GM23338 (cell line): ENCODE measurements around the gene POLR3K. TPM values are rescaled to one million over a fixed set of nuclear protein-coding genes. Genes with fewer than 3 reads are reported as not detected.

Source experiments
- ATAC-seq: fragments of 200-7000 bp; cut with Tn5 transposase; 3 replicates; pipeline ENCODE4 v1.9.1; 2020
- DNase-seq: peaks from one replicate; pipeline ENCODE4 v3.0.0-alpha.2; 2015; ENCODE audit warnings: low spot score
- H2AFZ ChIP-seq: fragments of 200-600 bp; sonication (generic); 2 replicates; pipeline ENCODE4 v1.8.0; 2016; ENCODE audit warnings: antibody characterized with exemption, mild to moderate bottlenecking, moderate library complexity
- H3F3A ChIP-seq: fragments of 200-600 bp; sonication (generic); replicated peaks from 2 replicates; pipeline ENCODE4 v1.8.0; 2017; ENCODE audit warnings: antibody characterized with exemption, mixed run types, low read depth
- H3K27ac ChIP-seq: fragments of 200-600 bp; sonication (generic); 2 replicates; pipeline ENCODE4 v1.6.1; 2016; ENCODE audit warnings: low read depth
- H3K27me3 ChIP-seq: fragments of 200-600 bp; sonication (generic); 2 replicates; pipeline ENCODE4 v1.8.0; 2016; ENCODE audit warnings: mild to moderate bottlenecking, mixed run types, moderate library complexity; ENCODE audit not compliant: insufficient read depth
- H3K36me3 ChIP-seq: fragments of 200-600 bp; sonication (generic); 2 replicates; pipeline ENCODE4 v1.8.0; 2016; ENCODE audit warnings: mild to moderate bottlenecking; ENCODE audit not compliant: insufficient read depth
- H3K4me1 ChIP-seq: fragments of 200-600 bp; sonication (generic); 2 replicates; pipeline ENCODE4 v1.8.0; 2016; ENCODE audit warnings: mild to moderate bottlenecking, moderate library complexity; ENCODE audit not compliant: insufficient read depth
- H3K4me2 ChIP-seq: fragments of 200-600 bp; sonication (generic); 2 replicates; pipeline ENCODE4 v1.7.1; 2017; ENCODE audit warnings: mixed run types
- H3K4me3 ChIP-seq: fragments of 200-600 bp; sonication (generic); 2 replicates; pipeline ENCODE4 v1.6.1; 2016; ENCODE audit warnings: mixed run types
- H3K79me2 ChIP-seq: fragments of 200-600 bp; sonication (generic); replicated peaks from 2 replicates; pipeline ENCODE4 v1.8.0; 2017; ENCODE audit warnings: mild to moderate bottlenecking; ENCODE audit not compliant: insufficient read depth
- H3K9me2 ChIP-seq: fragments of 200-600 bp; sonication (generic); 2 replicates; pipeline ENCODE4 v1.8.0; 2017; ENCODE audit not compliant: insufficient read depth
- H4K20me1 ChIP-seq: fragments of 200-600 bp; sonication (generic); replicated peaks from 2 replicates; pipeline ENCODE4 v1.8.0; 2017; ENCODE audit warnings: mild to moderate bottlenecking; ENCODE audit not compliant: insufficient read depth
- H3K27ac Mint-ChIP-seq: 2 replicates; pipeline ENCODE4 v1.8.0; 2020; ENCODE audit warnings: inconsistent platforms, mild to moderate bottlenecking, moderate library complexity, mixed read lengths
- H3K27me3 Mint-ChIP-seq: 3 replicates; pipeline ENCODE4 v1.8.0; 2022; ENCODE audit warnings: low read depth, mild to moderate bottlenecking, moderate library complexity, mixed read lengths, inconsistent platforms; ENCODE audit not compliant: insufficient read depth, poor library complexity
- H3K36me3 Mint-ChIP-seq: 3 replicates; pipeline ENCODE4 v1.8.0; 2021; ENCODE audit warnings: low read depth, mild to moderate bottlenecking, inconsistent platforms, moderate library complexity, mixed read lengths
- H3K4me1 Mint-ChIP-seq: 3 replicates; pipeline ENCODE4 v1.8.0; 2020; ENCODE audit warnings: mild to moderate bottlenecking, inconsistent platforms, mixed read lengths
- H3K4me3 Mint-ChIP-seq: 3 replicates; pipeline ENCODE4 v1.8.0; 2021; ENCODE audit warnings: moderate library complexity, mild to moderate bottlenecking, inconsistent platforms, mixed read lengths
- H3K9me3 Mint-ChIP-seq: 3 replicates; pipeline ENCODE4 v1.8.0; 2020; ENCODE audit warnings: moderate library complexity, mild to moderate bottlenecking, inconsistent platforms, mixed read lengths
- CREB1 ChIP-seq: fragments of 250-450 bp; sonication (Bioruptor Pico); IDR thresholded peaks from 2 replicates; pipeline ENCODE4 v1.5.0; 2020; ENCODE audit warnings: low read depth, mild to moderate bottlenecking, moderate library complexity
- CTCF ChIP-seq, 2 experiments: fragments of 200-600 bp in 1 of 2; sonication (generic) in 1 of 2; conservative IDR thresholded peaks; 2 replicates each; pipeline versions ENCODE4 v1.5.1 to v1.6.1; 2016 to 2017; ENCODE audit warnings: antibody characterized with exemption in 2 of 2, low read depth in 2 of 2, mild to moderate bottlenecking in 2 of 2, moderate library complexity in 1 of 2
- JUNB ChIP-seq: IDR thresholded peaks from one replicate; pipeline ENCODE4 v1.6.1; 2016; ENCODE audit warnings: antibody characterized with exemption; ENCODE audit not compliant: unreplicated experiment
- NANOG ChIP-seq: IDR thresholded peaks from 2 replicates; pipeline ENCODE4 v1.6.1; 2016; ENCODE audit warnings: antibody characterized with exemption, borderline replicate concordance
- POLR2AphosphoS5 ChIP-seq: IDR thresholded peaks from 2 replicates; pipeline ENCODE4 v1.6.1; 2016; ENCODE audit warnings: antibody characterized with exemption, low read depth
- REST ChIP-seq: IDR thresholded peaks from one replicate; pipeline ENCODE4 v1.6.1; 2018; ENCODE audit warnings: antibody characterized with exemption; ENCODE audit not compliant: unreplicated experiment
- STAT1 ChIP-seq: IDR thresholded peaks from one replicate; pipeline ENCODE4 v1.6.1; 2016; ENCODE audit warnings: antibody characterized with exemption; ENCODE audit not compliant: unreplicated experiment
- polyA plus RNA-seq: library from polyadenylated mRNA; unstranded; fragments of >200 nt; fragmentation: Nextera tagmentation; extraction: Ambion mirVana; gene quantifications from 2 replicates; pipeline ENCODE4 v1.2.1, GENCODE V29; 2016
- total RNA-seq: library from RNA; depleted of rRNA; stranded (reverse); fragments of >200 nt; shearing (Covaris generic); gene quantifications from 2 replicates; pipeline ENCODE4 v1.2.3, GENCODE V29; 2014

POLR3K gene
- total and polyA plus RNA-seq, 2 experiments from 2014 or later: 17.8 to 58.5 TPM

- Mint-ChIP-seq H3K4me1 (no peaks in the 10 kb centered on the region), H3K27me3 (peaks cover 9% of the 10 kb centered on the region), H3K4me3 (no peak overlapping the region), H3K36me3 (peaks cover 3% of the 10 kb centered on the region; the same call in 1 of the 3 replicates), H3K9me3 (no peaks in the 10 kb centered on the region), H3K27ac (no peak overlapping the region)
- H3K4me1 ChIP-seq: no peaks in the 10 kb centered on the region
- H3F3A ChIP-seq: 0 out of 2 replicates have a peak, but pooled peaks cover 6% of the 10 kb centered on the region
- DNase-seq: peak; percentile 96
- H2AFZ ChIP-seq: no peak overlapping the region
- no peaks in the 10 kb centered on the region for H3K79me2 ChIP-seq
- H3K4me2 ChIP-seq: no peak overlapping the region
- no peaks in the 10 kb centered on the region for H3K27me3 ChIP-seq
- TF ChIP-seq CREB1 (peak; percentile 61; the same call in 1 of the 2 replicates), POLR2AphosphoS5 (0 out of 2 replicates have a peak, but pooled peaks have one; percentile 20), NANOG (no peak), CTCF (conservative IDR thresholded peaks at IDR 0.05; ENCODE audit: low read depth in 2 of 2) (peak; percentile 99 to 100)
- ATAC-seq: peak; percentile 92
- no peaks in the 10 kb centered on the region for H3K9me2 ChIP-seq
- H3K36me3 ChIP-seq: no peaks in the 10 kb centered on the region
- no peaks in the 10 kb centered on the region; the same call in 1 of the 2 replicates for H4K20me1 ChIP-seq
- no peak overlapping the region for H3K4me3 ChIP-seq
- H3K27ac ChIP-seq: no peak overlapping the region
Observed at GRCh38 chr16:96935-97381, 43.5 kb upstream of the POLR3K start.

- no peaks in the 10 kb centered on the region for H3K4me1 Mint-ChIP-seq
- peaks cover 6% of the 10 kb centered on the region; the same call in 1 of the 3 replicates for H3K36me3 Mint-ChIP-seq
- H3K79me2 ChIP-seq: no peaks in the 10 kb centered on the region
- no peaks in the 10 kb centered on the region for H3K36me3 ChIP-seq
- H3F3A ChIP-seq: 0 out of 2 replicates have a peak, but pooled peaks cover 4% of the 10 kb centered on the region
- no peak overlapping the region for H3K27ac Mint-ChIP-seq
- peaks cover 8% of the 10 kb centered on the region for H3K27me3 Mint-ChIP-seq
- no peaks in the 10 kb centered on the region for H3K9me2 ChIP-seq
- H2AFZ ChIP-seq: no peak overlapping the region
- H3K27ac ChIP-seq: no peak overlapping the region
- DNase-seq (no peak), ATAC-seq (no peak)
- H3K27me3 ChIP-seq: no peaks in the 10 kb centered on the region
- no peaks in the 10 kb centered on the region; the same call in 1 of the 2 replicates for H4K20me1 ChIP-seq
- no peaks in the 10 kb centered on the region for H3K4me1 ChIP-seq
- H3K4me3 ChIP-seq: no peak overlapping the region
- no peaks in the 10 kb centered on the region for H3K9me3 Mint-ChIP-seq
- H3K4me3 Mint-ChIP-seq: no peak overlapping the region; the same call in 2 of the 3 replicates
- H3K4me2 ChIP-seq: no peak overlapping the region
- TF ChIP-seq JUNB: no peak
- no peak for TF ChIP-seq STAT1
- TF ChIP-seq CREB1: no peak
- TF ChIP-seq NANOG: no peak
- no peak for TF ChIP-seq CTCF (conservative IDR thresholded peaks at IDR 0.05; ENCODE audit: low read depth in 2 of 2)
- no peak for TF ChIP-seq REST
Observed at GRCh38 chr16:94918-95265, 41.5 kb upstream of the POLR3K start.
